Esophagus muscularis mucosa (tissue), 4 donors: ENCODE measurements around the gene POLR3GL.

ENCODE experiments used
- CTCF ChIP-seq, 3 experiments: fragments of 200-600 bp in 2 of 3; fragments of 450-650 bp in 1 of 3; sonication (generic) in 2 of 3; IDR thresholded peaks; one replicate each; pipeline ENCODE4 v1.5.1; 2017 to 2019; ENCODE audit warnings: antibody characterized with exemption in 3 of 3, mild to moderate bottlenecking in 2 of 3, moderate library complexity in 1 of 3
- EP300 ChIP-seq: sonication (generic); formaldehyde crosslinking; IDR thresholded peaks from one replicate; pipeline ENCODE4 v1.6.1; 2017; ENCODE audit warnings: antibody characterized with exemption
- POLR2A ChIP-seq: fragments of 450-650 bp; IDR thresholded peaks from one replicate; pipeline ENCODE4 v1.6.1; 2017; ENCODE audit warnings: antibody characterized with exemption, moderate library complexity, mild to moderate bottlenecking, low read depth
- POLR2AphosphoS5 ChIP-seq, 2 donors: sonication (generic); formaldehyde crosslinking; IDR thresholded peaks; one replicate each; pipeline ENCODE4 v1.6.1; 2017; ENCODE audit warnings: antibody characterized with exemption in 2 of 2

- TF ChIP-seq CTCF (IDR thresholded peaks at IDR 0.05): peak in 1 of 3 experiments; percentile 32
- no peak for TF ChIP-seq POLR2AphosphoS5 (IDR thresholded peaks at IDR 0.05)
- TF ChIP-seq EP300: no peak
- no peak for TF ChIP-seq POLR2A
Measured at GRCh38 chr1:145997718-145998023, 33.2 kb downstream of the POLR3GL start.
